GM10248 (cell line): Measurements from ENCODE around the gene DISP3.

Experiments
- CTCF ChIA-PET: fragments of 300-600 bp; sonication (Branson Sonifier 250); formaldehyde crosslinking; extraction: SDS; loops from one replicate; lab custom pipeline; 2021; ENCODE audit warnings: antibody characterized with exemption; lab: Yijun Ruan, JAX
- POLR2A ChIA-PET: fragments of 350-650 bp; sonication (Branson Sonifier 250); formaldehyde crosslinking; extraction: SDS; loops from one replicate; lab custom pipeline; 2020; ENCODE audit warnings: antibody characterized with exemption; lab: Yijun Ruan, JAX
- DNase-seq: peaks from one replicate; pipeline ENCODE4 v3.0.0; 2012; ENCODE audit errors: extremely low spot score
- CTCF ChIP-seq: IDR thresholded peaks from 2 replicates; pipeline ENCODE4 v1.5.1; 2012; ENCODE audit warnings: mild to moderate bottlenecking, low read depth; ENCODE audit errors: extremely low read depth, missing control alignments, control extremely low read depth

Gene DISP3

GRCh38 chr1:11434926-11435325, 44.0 kb upstream of the DISP3 start:
- no peak for DNase-seq
- CTCF ChIA-PET: no interaction called here
- no peak for TF ChIP-seq CTCF
- POLR2A ChIA-PET: no interaction called here

DNA sequence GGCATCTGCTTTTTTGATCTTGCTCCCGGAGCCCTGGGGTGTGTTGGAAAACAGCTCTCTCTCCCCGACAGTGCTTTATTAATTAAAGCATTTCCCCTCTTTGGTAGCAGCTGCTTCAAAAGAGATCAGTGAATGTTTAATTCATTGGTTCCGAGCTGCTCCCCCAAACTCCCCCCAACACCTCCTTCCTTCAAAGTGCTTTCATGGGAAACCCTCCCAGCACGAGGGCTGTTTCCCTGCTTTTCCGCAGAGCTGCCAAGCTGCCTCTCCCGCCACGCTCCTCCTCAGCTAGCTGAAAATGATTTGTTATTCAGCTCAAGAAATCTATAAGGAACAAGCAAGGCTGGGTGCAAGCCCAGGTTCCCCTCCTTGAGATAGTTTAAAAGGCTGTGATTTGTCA, 40.0 kb upstream of the DISP3 start:
- POLR2A ChIA-PET: interaction anchor here (0.5 kb wide), 1 partner anchor 15 kb away, joined by 5 read pairs; no protein-coding TSS in a partner anchor
- no peak for TF ChIP-seq CTCF
- CTCF ChIA-PET: interaction anchor here (1.0 kb wide), 1 partner anchor 18 kb away, joined by 3 read pairs; no protein-coding TSS in a partner anchor
- no peak for DNase-seq

- ChIA-PET CTCF (no interaction called here), POLR2A (no interaction called here)
- TF ChIP-seq CTCF: no peak
- DNase-seq: no peak
These were observed 37.6 kb upstream of the DISP3 start for GRCh38 chr1:11441211-11441952.

DNA sequence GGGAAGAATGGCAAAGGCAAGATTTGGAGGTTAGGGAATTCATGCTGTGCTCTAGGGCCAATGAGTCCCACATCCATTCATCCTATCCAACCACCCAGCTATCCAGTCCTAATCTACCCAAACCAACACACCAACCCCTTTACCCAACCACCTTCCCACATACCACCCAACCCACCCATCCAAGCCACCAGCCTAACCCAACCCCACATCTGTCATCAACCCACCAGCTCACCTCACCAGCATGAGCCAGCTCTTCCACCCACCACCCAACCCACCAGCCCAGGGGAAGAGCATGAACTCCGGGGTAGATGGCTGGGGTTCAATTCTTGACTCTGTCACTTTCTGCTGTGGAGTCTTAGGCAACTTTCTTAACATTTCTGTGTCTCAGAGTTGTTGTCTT, 35.9 kb upstream of the DISP3 start:
- TF ChIP-seq CTCF: no peak
- DNase-seq: no peak
- CTCF ChIA-PET: interaction anchor here (1.2 kb wide), 1 partner anchor 11 kb away, joined by 3 read pairs; no protein-coding TSS in a partner anchor
- POLR2A ChIA-PET: no interaction called here

DNA sequence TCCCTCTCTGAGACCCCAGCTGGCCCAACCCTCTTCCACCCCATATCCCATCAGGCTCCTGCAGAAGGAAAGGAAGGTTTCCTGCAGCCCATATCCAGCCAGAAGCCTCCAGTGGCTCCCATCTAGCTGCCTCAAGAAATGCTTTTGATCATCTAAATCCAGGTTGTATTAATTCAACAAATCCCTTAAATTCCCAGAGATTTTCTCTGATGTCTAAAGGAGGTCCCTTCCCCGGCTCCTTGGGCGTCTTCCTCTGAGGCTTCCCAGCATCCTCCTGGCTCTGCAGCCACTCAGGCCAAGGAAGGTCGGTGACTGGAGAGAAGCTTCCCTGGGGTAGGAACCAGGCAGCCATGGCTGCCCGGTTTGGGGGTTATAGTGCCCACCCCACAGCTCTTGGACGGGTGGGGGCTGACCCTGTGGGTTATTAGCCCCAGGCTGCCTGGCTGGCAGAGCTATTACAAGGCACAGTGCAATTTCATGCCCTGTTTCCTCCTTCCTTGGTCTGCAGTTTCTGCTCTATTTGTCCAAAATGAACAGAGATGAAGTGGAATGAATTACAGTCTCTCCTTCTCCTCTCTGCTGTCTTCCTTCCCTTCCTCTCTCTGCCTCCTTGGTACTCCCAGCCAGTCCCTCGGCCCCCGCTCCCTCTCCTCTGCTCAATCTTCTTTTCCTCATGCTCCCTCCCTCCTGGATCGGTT, 34.8 kb upstream of the DISP3 start:
- no peak for DNase-seq
- CTCF ChIA-PET: interaction anchor here (1.2 kb wide), 1 partner anchor 9 kb away, joined by 3 read pairs; no protein-coding TSS in a partner anchor
- POLR2A ChIA-PET: no interaction called here
- no peak for TF ChIP-seq CTCF

DNA sequence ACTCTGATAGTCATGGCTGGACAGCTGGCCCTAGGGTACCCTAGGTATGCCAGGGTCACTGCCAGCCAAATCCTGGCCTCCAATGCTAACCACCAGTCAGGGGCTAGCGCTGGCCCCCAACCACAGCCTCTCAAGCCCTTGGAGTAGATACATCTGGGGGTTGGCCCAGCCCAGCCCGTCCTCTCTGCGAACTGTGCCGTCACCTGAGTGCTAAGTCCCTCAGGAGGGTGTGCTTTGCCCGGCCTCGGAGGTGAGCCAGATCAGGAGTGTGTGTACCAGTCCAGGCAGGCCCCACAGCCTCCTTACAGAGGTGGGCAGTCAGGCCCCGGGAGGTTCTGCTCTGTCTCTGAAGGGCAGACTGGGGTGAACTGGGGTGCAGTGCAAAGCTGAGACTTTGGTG, 34.0 kb upstream of the DISP3 start:
- TF ChIP-seq CTCF: no peak
- CTCF ChIA-PET: no interaction called here
- POLR2A ChIA-PET: no interaction called here
- DNase-seq: no peak
